DMS79 (cell line): ENCODE data around the gene FANCC.

Source experiments
- DNase-seq: peaks from one replicate; lab custom pipeline; 2025; lab: John Stamatoyannopoulos, UW

The FANCC gene

GRCh38 chr9:95124582-95125367 lies 192.7 kb downstream of the FANCC start:
- no peak for DNase-seq

GRCh38 chr9:95120781-95121370 lies 196.6 kb downstream of the FANCC start:
- no peak for DNase-seq

GRCh38 chr9:95118596-95118995 lies 198.9 kb downstream of the FANCC start:
- no peak for DNase-seq

GRCh38 chr9:95116808-95117204 lies 200.7 kb downstream of the FANCC start:
- DNase-seq: no peak

GRCh38 chr9:95116002-95116807 lies 201.3 kb downstream of the FANCC start:
- DNase-seq: no peak

GRCh38 chr9:95115104-95115503 lies 202.4 kb downstream of the FANCC start:
- no peak for DNase-seq

- no peak for DNase-seq
Measured at GRCh38 chr9:95112436-95113280, 204.9 kb downstream of the FANCC start.

- no peak for DNase-seq
Measured at GRCh38 chr9:95111716-95112115, 205.8 kb downstream of the FANCC start.

GRCh38 chr9:95110921-95111525 lies 206.5 kb downstream of the FANCC start:
- DNase-seq: no peak

- no peak for DNase-seq
Measured at GRCh38 chr9:95109456-95109855, 208.1 kb downstream of the FANCC start.

GRCh38 chr9:95108777-95109176 lies 208.7 kb downstream of the FANCC start:
- DNase-seq: no peak

GRCh38 chr9:95107976-95108375 lies 209.5 kb downstream of the FANCC start:
- no peak for DNase-seq

GRCh38 chr9:95107001-95107749 lies 210.3 kb downstream of the FANCC start:
- no peak for DNase-seq

GRCh38 chr9:95105519-95106287 lies 211.8 kb downstream of the FANCC start:
- DNase-seq: no peak

GRCh38 chr9:95104980-95105379 lies 212.5 kb downstream of the FANCC start:
- DNase-seq: no peak

- DNase-seq: no peak
Measured at GRCh38 chr9:95104581-95104960, 212.9 kb downstream of the FANCC start.

GRCh38 chr9:95103871-95104580 lies 213.5 kb downstream of the FANCC start:
- no peak for DNase-seq

- no peak for DNase-seq
Measured at GRCh38 chr9:95103281-95103771, 214.2 kb downstream of the FANCC start.

- no peak for DNase-seq
Measured at GRCh38 chr9:95102572-95102971, 214.9 kb downstream of the FANCC start.
